Superior temporal gyrus (tissue), 1 donor: ENCODE measurements around the gene SNAPIN.
"Not testable (repeated sequence)": the region's sequence is repeated elsewhere in the genome, so short reads cannot be mapped to it uniquely, and the experiment has no call there.

Experiments used
- DNase-seq: peaks from one replicate; pipeline ENCODE4 v3.0.0-alpha.2; 2016; ENCODE audit errors: extremely low spot score

The SNAPIN gene

GRCh38 chr1:153647346-153647714, 11.2 kb upstream of the SNAPIN start:
- DNase-seq: no peak

GRCh38 chr1:153648000-153648643, 10.4 kb upstream of the SNAPIN start:
- no peak for DNase-seq

- DNase-seq: no peak
Observed at GRCh38 chr1:153649137-153649862, 9.2 kb upstream of the SNAPIN start.

- peak; percentile 87 for DNase-seq
Observed at GRCh38 chr1:153649863-153650235, 8.7 kb upstream of the SNAPIN start.

- DNase-seq: no peak
Observed at GRCh38 chr1:153651771-153652170, 6.7 kb upstream of the SNAPIN start.

- no peak for DNase-seq
Observed at GRCh38 chr1:153652805-153653500, 5.5 kb upstream of the SNAPIN start.

- no peak for DNase-seq
Observed at GRCh38 chr1:153655333-153655732, 3.2 kb upstream of the SNAPIN start.

- no peak for DNase-seq
Observed at GRCh38 chr1:153659175-153659534, 652 bp downstream of the SNAPIN start.

- no peak for DNase-seq
Observed at GRCh38 chr1:153659656-153660055, 1.2 kb downstream of the SNAPIN start.

- no peak for DNase-seq
Observed at GRCh38 chr1:153661111-153661708, 2.7 kb downstream of the SNAPIN start.

GRCh38 chr1:153662269-153662668, 3.8 kb downstream of the SNAPIN start:
- DNase-seq: no peak

GRCh38 chr1:153663211-153663610, 4.7 kb downstream of the SNAPIN start:
- no peak for DNase-seq

GRCh38 chr1:153667439-153667838, 8.9 kb downstream of the SNAPIN start:
- DNase-seq: no peak

- not testable (repeated sequence) for DNase-seq
Observed at GRCh38 chr1:153668672-153669071, 10.2 kb downstream of the SNAPIN start.

GRCh38 chr1:153669606-153670005, 11.1 kb downstream of the SNAPIN start:
- DNase-seq: no peak

GRCh38 chr1:153670257-153670858, 11.9 kb downstream of the SNAPIN start:
- no peak for DNase-seq

- DNase-seq: peak; percentile 100
Observed at GRCh38 chr1:153670859-153671627, 12.5 kb downstream of the SNAPIN start, which contains the start of gene ILF2. Gene ILF2 (minus strand): TSS chr1:153670993. CDS start chr1:153670922, 71 bp downstream.

GRCh38 chr1:153671628-153672353, 13.3 kb downstream of the SNAPIN start:
- DNase-seq: not testable (repeated sequence)

- DNase-seq: no peak
Observed at GRCh38 chr1:153673511-153673910, 15.0 kb downstream of the SNAPIN start.

- peak; percentile 63 for DNase-seq
Observed at GRCh38 chr1:153677718-153678518, 19.4 kb downstream of the SNAPIN start.
